Measurements from ENCODE around the gene SLC38A1. TPM values are rescaled to one million over a fixed set of nuclear protein-coding genes. Genes with fewer than 3 reads are reported as not detected.

The SLC38A1 gene
- total RNA-seq, 2 donors from 2014 or later, result 117 to 118 TPM

- TF ChIP-seq, protein P1, sequence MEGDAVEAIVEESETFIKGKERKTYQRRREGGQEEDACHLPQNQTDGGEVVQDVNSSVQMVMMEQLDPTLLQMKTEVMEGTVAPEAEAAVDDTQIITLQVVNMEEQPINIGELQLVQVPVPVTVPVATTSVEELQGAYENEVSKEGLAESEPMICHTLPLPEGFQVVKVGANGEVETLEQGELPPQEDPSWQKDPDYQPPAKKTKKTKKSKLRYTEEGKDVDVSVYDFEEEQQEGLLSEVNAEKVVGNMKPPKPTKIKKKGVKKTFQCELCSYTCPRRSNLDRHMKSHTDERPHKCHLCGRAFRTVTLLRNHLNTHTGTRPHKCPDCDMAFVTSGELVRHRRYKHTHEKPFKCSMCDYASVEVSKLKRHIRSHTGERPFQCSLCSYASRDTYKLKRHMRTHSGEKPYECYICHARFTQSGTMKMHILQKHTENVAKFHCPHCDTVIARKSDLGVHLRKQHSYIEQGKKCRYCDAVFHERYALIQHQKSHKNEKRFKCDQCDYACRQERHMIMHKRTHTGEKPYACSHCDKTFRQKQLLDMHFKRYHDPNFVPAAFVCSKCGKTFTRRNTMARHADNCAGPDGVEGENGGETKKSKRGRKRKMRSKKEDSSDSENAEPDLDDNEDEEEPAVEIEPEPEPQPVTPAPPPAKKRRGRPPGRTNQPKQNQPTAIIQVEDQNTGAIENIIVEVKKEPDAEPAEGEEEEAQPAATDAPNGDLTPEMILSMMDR (IDR thresholded peaks at IDR 0.05), result no peak
- Histone ChIP-seq H3K27ac (no peak overlapping the region), H3K9me3 (no peaks in the 10 kb centered on the region), H3K4me1 (no peaks in the 10 kb centered on the region), H3K4me3 (no peak overlapping the region), H3K9ac (ENCODE audit: low read depth in 2 of 2, low read length in 2 of 2) (no peak overlapping the region), H3K27me3 (no peaks in the 10 kb centered on the region), H3K36me3 (no peaks in the 10 kb centered on the region)
- no peak for DNase-seq
- intact Hi-C loops (cut with DNase I), result no loop called here
Observed at GRCh38 chr12:46134205-46134811, 134.5 kb downstream of the SLC38A1 start.

DNA sequence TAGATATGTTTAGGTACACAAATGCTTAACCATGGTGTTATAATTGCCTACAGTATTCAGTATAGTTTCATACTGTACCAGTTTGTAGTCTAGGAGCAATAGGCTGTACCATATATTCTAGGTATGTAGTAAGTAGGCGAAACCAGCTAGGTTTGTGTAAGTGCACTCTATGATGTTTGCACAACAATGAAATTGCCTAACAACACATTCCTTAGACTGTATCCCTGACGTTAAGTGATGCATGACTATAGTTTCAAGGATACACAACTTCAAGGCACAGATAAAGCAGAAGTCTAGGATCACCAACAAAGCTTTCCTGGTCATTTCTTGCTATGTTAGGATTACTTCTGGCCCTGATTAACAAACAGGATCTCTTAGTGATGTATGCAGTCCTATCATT, 135.1 kb downstream of the SLC38A1 start:
- Histone ChIP-seq H3K4me1 (no peaks in the 10 kb centered on the region), H3K9me3 (no peaks in the 10 kb centered on the region), H3K27ac (no peak overlapping the region), H3K4me3 (no peak overlapping the region), H3K27me3 (no peaks in the 10 kb centered on the region), H3K36me3 (no peaks in the 10 kb centered on the region), H3K9ac (ENCODE audit: low read depth in 2 of 2, low read length in 2 of 2) (no peak overlapping the region)
- intact Hi-C loops (cut with DNase I), result no loop called here
- TF ChIP-seq, protein P1 (IDR thresholded peaks at IDR 0.05), result no peak
- DNase-seq, result no peak

Other genes with a start within 250 kb of the SLC38A1 start
- 100 to 1,000 TPM in 1 of 2 donors, 10 to 100 TPM in 1; 98.5 to 158 TPM for gene SLC38A2, start 103.7 kb upstream of the SLC38A1 start, total RNA-seq

Measured in colonic mucosa (tissue), 4 donors.